ENCODE results near the gene PARD3B. TPM values are rescaled to one million over a fixed set of nuclear protein-coding genes. Genes with fewer than 3 reads are reported as not detected.

Gene PARD3B
- total RNA-seq, 2 experiments from 2014 or later = 0.11 to 0.88 TPM

GRCh38 chr2:205169012-205169411 is 623.7 kb downstream of the PARD3B start:
- peaks cover 3% of the 10 kb centered on the region for H3K4me1 Mint-ChIP-seq (ENCODE audit: low read depth)
- intact Hi-C loops (cut with micrococcal nuclease) = no loop called here
- ChIA-PET CTCF (no interaction called here), POLR2A (no interaction called here)
- no peak overlapping the region for H3K4me3 Mint-ChIP-seq
- no peak overlapping the region for H3K27ac Mint-ChIP-seq
- no peaks in the 10 kb centered on the region for H3K9me3 Mint-ChIP-seq
- H3K27me3 Mint-ChIP-seq = no peaks in the 10 kb centered on the region
- H3K36me3 Mint-ChIP-seq (ENCODE audit: low read depth) = no peaks in the 10 kb centered on the region
- ATAC-seq (no peak), DNase-seq (no peak)
- no peak for TF ChIP-seq CTCF (IDR thresholded peaks at IDR 0.05)

- intact Hi-C loops (cut with micrococcal nuclease) = no loop called here
Measured at GRCh38 chr2:205169464-205169863, 624.2 kb downstream of the PARD3B start.

GRCh38 chr2:205170399-205170798 is 625.1 kb downstream of the PARD3B start:
- intact Hi-C loops (cut with micrococcal nuclease) = no loop called here
- no peak overlapping the region for H3K27ac Mint-ChIP-seq
- H3K36me3 Mint-ChIP-seq (ENCODE audit: low read depth) = no peaks in the 10 kb centered on the region
- TF ChIP-seq CTCF (IDR thresholded peaks at IDR 0.05) = no peak
- ChIA-PET POLR2A (no interaction called here), CTCF (no interaction called here)
- DNase-seq = no peak
- H3K27me3 Mint-ChIP-seq = no peaks in the 10 kb centered on the region
- no peak overlapping the region for H3K4me3 Mint-ChIP-seq
- no peak for ATAC-seq
- H3K9me3 Mint-ChIP-seq = no peaks in the 10 kb centered on the region
- peaks cover 3% of the 10 kb centered on the region for H3K4me1 Mint-ChIP-seq (ENCODE audit: low read depth)

More at GRCh38 chr2:205169464-205169863, 624.2 kb downstream of the PARD3B start:
- ChIA-PET POLR2A (no interaction called here), CTCF (no interaction called here)
- TF ChIP-seq CTCF (IDR thresholded peaks at IDR 0.05) = no peak
- Mint-ChIP-seq H3K27ac (no peak overlapping the region), H3K36me3 (ENCODE audit: low read depth) (no peaks in the 10 kb centered on the region), H3K9me3 (no peaks in the 10 kb centered on the region), H3K4me1 (ENCODE audit: low read depth) (peaks cover 3% of the 10 kb centered on the region), H3K27me3 (no peaks in the 10 kb centered on the region), H3K4me3 (no peak overlapping the region)
- no peak for DNase-seq
- no peak for ATAC-seq

GRCh38 chr2:205171261-205171940 is 626.1 kb downstream of the PARD3B start:
- Mint-ChIP-seq H3K4me3 (no peak overlapping the region), H3K27me3 (no peaks in the 10 kb centered on the region), H3K27ac (no peak overlapping the region), H3K9me3 (no peaks in the 10 kb centered on the region), H3K4me1 (ENCODE audit: low read depth) (peaks cover 3% of the 10 kb centered on the region), H3K36me3 (ENCODE audit: low read depth) (no peaks in the 10 kb centered on the region)
- no peak for TF ChIP-seq CTCF (IDR thresholded peaks at IDR 0.05)
- intact Hi-C loops (cut with micrococcal nuclease) = no loop called here
- ATAC-seq (no peak), DNase-seq (no peak)
- CTCF ChIA-PET = no interaction called here
- POLR2A ChIA-PET = no interaction called here

- H3K27me3 Mint-ChIP-seq = no peaks in the 10 kb centered on the region
- H3K27ac Mint-ChIP-seq = no peak overlapping the region
- H3K36me3 Mint-ChIP-seq (ENCODE audit: low read depth) = no peaks in the 10 kb centered on the region
- H3K9me3 Mint-ChIP-seq = no peaks in the 10 kb centered on the region
- no peaks in the 10 kb centered on the region for H3K4me1 Mint-ChIP-seq (ENCODE audit: low read depth)
- ChIA-PET POLR2A (no interaction called here), CTCF (no interaction called here)
- DNase-seq (no peak), ATAC-seq (no peak)
- intact Hi-C loops (cut with micrococcal nuclease) = no loop called here
- no peak for TF ChIP-seq CTCF (IDR thresholded peaks at IDR 0.05)
- H3K4me3 Mint-ChIP-seq = no peak overlapping the region
Measured at GRCh38 chr2:205175831-205176230, 630.6 kb downstream of the PARD3B start.
